SK-N-MC (cell line): ENCODE measurements around the gene PCDHB5.
A peak's percentile ranks its signal among the peaks of the same experiment; 100 is the strongest.

ENCODE experiments used
- EZH2 ChIP-seq: fragments of 200-600 bp; sonication (generic); IDR thresholded peaks from one replicate; pipeline ENCODE4 v1.6.1; 2017; ENCODE audit warnings: antibody characterized with exemption
- POLR2AphosphoS5 ChIP-seq: IDR thresholded peaks from 2 replicates; pipeline ENCODE4 v1.6.1; 2012; ENCODE audit warnings: mild to moderate bottlenecking, low read depth, low read length, borderline replicate concordance

GRCh38 chr5:141135030-141135717 lies at the start of gene PCDHB5:
- TF ChIP-seq EZH2 (no peak), POLR2AphosphoS5 (peak; percentile 72)
